ENCODE data around the gene RNF144B.
A peak's percentile ranks its signal among the peaks of the same experiment; 100 is the strongest.

RNF144B gene

DNA sequence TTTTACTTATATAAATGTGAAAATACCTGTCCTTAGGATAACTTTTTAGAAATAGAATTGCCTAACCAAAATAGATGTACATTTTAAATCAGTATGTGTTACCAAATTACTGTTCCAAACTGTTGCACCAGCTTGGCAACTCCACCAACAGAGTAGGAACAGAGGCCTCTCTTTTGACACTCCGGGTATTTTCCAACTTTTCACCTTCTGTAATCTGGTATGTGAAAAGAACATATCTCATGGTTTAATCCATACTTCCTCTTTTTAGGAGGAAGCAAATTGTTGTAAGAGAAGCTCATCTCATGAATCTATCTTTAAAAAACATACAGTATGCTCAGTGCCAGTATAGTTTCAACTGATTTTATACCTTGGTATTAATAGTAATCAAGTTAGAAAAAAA lies 24.9 kb downstream of the RNF144B start:
- DNase-seq: no peak

DNA sequence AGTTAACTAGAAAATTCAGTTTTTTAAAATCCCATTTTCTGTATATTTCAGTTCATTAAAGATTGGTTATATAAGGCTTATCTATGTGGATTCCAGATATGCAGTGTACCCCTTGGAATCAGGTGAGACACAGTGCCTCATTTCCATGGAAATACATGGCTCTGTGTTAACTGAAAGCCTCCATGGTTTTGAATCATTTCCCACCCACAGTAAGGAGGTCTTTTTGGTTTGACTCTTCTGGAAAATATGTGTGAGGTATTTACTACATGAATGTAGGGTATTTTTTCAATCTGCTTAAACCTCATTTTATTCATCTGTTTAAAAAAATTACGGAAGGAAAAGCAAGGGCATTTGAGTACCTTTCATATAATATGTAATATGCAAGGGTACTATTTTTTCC lies 25.5 kb downstream of the RNF144B start:
- DNase-seq: no peak

DNA sequence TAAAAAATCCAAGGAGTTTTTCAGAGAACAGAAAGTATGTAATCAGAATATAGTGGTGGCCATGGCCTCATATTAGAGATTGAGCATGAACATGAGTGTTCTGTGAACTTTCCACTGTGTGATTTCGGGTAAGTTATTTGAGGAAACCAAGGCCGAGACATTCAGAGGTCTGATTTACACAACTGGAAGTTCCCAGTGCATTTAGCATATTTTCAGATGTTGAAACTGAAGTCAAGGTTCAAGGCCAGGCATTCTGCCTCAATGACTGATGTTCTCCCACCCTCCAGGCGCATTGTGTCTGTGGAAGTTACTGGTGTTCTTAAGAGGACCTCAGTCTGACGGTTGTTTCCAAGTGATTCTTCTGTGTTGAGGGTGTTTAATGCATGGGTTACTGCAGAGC lies 26.2 kb downstream of the RNF144B start:
- DNase-seq: no peak

DNA sequence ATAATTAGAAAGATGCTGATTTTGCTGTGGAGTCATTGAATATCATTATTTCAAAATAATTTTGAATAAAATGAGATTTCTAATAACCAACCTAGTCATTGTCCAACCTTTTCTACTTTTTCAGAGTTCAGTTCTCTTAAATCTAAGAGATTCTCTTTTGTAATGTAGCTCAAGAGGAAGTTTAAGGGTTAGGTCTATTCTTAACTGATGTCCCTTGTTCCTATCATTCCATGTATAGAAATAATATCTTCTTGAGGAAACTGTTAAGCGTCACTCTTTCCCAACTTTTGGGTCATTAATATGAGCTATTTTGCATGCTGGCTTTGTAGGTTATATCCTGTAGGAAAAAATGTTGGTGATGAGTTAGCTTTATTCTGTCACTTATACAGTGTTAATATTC lies 27.0 kb downstream of the RNF144B start:
- DNase-seq: no peak

DNA sequence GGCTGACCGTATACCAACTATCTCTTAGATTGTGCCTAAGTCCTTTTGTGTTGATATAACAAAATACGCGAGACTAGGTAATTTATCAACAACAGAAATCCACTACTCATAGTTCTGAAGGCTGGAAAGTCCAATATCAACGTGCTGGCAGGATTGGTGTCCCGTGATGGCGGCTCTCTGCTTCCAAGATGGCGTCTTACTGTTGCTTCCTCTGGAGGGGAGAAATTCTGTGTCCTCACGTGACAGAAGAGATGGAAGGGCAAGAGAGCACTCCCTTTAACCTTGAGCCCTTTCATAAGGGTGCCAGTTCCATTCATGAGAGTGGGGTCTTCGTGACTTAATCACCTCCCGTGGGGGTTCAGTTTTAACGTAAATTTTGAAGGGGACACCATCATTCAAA lies 28.1 kb downstream of the RNF144B start:
- no peak for DNase-seq

DNA sequence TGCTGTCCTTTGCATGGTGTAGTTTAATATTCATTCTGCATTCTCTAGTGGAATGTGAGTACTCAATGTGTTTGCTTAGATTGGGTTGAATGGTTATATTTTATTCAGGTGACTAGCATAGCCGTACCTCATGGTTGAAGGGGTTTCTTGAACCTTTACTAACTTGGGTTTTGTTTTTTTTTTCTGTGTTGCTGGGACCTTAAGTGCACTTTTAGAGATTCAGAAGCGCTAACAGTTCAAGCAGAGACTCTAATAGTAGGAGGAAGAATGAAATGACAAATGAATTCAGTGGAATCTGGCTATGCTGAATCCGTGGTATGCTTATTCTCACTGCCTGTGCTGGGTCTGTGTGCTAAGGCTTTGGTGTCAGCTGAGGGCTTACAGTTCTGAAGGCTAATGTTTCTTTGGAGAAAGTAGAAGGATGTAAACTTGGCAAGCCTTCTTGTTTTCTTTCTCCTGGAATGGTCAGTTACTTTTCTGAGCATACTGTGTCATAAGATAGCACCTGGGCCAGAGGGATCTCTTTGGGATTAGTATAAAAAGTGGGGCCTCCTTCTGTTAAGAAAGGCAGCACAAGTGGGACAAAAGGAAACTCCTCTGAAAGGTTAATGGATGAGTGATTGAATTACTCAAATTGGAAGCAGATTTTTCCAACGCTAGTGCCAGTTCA lies 28.7 kb downstream of the RNF144B start:
- DNase-seq: no peak

DNA sequence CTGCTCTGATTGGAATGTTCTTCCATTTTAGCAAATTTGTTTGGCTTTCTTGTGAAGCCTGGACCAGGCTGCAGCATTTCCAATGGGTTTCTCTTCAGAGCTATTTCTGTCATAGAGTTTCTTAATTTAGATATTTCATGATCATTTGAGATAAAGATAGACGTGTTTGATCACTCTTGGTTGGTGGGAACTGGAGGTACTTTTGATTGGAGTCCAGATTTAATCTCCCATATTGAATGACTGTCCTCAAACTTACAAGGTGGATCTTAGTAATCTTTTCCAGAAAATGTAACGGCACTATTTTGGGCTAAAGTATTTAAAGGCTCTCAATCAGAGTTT lies 29.2 kb downstream of the RNF144B start:
- no peak for DNase-seq

DNA sequence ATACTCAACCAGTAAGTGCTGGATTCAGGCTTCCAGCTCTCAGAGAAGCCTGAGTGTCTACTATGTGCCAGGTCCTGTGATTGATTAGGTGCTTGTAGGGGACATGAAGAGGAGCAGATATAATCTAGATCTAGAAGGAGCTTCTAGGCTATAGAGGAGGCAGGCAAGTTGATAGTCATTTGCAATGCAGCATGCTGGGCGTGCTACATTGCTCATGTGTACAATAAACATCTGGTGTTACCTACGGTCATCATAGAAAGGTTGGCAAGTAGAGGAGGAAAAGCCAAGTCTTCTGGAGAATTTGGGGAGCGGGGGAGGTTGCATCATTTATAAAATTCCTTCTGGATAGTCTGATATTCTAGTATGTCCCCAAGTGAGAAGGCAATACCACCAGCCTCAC lies 33.2 kb downstream of the RNF144B start:
- DNase-seq: no peak

DNA sequence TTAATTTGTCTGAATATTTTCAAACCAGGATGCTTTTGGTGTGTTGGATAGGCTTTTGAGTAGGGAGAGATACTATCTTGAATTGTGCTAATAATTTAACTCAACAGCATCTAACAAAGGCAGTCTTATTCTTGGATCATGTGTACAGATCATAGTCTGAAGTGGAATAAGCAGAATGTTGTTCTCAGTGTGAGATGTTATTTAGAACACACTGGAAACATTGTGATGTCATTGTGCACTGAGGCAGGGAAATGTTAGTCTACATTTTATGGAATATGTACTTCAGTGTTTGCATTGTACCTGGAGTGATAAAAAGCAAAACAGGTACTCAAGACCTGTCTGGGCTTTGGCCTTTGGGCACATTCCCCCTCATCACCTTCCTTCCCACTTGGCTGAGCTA lies 35.0 kb downstream of the RNF144B start:
- no peak for DNase-seq

DNA sequence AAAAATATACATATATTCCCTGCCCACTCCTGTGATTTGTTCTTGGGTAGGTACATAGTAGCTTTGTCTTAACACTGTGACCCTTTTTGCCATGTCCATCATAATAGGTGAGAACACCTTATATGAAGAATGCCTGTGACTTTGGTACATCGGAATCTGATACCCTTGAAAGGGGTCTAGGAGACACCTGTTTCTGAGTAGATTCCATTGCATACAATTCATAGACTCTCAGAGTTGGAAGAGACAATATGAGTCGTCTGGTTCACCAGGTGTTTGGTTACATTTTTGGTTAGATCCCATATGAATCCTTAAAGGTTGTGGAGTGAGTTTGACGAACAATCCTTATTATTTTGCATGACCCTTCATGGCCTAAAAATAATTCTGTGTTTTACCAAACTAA lies 36.3 kb downstream of the RNF144B start:
- no peak for DNase-seq

DNA sequence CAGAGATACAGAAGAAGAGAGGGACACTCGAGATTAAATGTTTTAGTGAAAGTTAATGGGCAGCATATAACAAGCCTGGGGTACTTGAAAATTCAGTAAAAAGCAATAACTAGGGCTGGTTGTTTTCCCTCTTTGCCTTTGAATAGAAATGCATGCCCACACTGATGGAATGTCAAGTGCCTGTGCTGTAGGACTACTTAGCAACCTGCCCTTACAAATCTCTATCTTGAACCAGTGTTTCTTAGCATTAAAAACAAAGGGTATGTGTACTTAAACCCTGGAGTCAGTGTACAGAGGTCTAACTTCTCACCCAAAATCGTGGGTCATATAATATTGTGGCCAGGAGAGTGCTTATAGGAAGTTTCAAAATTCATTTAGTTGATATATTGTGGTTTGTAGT lies 37.1 kb downstream of the RNF144B start:
- DNase-seq: no peak

DNA sequence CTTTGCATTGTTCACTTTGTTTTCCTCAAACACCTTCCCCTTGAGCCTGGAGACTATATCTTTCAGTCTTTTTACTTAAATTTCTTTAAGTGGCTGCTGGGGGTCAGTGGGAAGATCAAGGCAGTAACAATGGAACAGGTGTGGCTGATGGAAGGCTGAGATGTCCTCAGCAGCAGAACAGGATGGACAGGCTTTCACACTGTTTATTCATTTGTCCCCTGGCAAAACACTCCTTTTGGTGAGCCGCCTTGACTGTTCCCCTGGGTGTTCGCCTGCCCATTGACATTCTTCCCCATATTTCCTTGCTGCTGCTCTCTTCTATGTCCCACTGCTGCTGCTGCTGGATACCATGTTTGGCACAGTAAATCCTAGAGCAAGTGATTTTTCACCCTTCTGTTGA lies 38.1 kb downstream of the RNF144B start:
- no peak for DNase-seq

DNA sequence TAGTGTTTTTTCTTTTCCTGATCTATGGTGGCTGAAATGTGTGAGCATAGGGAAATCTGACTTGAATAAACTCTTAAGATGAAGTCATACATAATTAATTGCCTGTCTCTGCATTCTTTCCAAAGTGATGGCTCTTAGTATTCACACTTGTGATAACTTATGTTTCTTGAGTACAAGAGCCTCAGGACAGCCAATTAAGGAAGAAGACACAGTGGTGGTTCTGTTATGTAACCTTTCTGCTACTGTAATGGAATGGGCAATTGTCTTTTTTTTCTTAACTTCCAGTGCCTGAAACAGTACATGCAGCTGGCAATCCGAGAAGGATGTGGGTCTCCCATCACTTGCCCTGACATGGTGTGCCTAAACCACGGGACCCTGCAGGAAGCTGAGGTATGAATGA lies 40.1 kb downstream of the RNF144B start:
- no peak for DNase-seq

DNA sequence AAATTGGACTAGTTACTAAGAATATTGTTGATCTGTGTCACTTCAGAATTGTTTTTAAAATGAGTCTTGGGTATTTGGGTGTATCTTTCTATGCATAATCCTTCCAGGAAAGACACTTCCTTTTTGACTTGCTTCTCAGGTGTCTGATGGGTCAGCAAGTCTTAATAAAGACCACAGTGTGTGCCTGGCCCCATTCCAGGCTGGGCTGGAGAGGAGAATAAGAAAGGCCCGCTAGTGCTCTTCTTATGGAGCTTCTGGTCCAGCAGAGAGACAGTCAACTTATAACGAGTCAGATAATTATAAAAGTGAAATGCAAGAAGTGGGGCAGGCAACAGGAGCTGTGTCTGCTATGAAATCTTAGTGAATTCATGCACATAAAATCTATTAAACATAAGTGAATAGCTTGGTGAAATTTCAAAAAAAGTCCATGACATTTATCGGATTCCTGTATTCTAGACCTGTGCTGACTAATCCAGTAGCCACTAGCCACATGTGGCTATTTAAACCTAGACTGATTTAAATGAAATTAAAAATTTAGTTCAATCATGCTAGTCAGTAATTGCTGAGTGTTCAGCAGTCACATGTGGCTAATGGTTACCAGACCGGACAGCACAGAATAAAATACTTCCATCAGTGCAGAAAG lies 42.6 kb downstream of the RNF144B start:
- DNase-seq: no peak

DNA sequence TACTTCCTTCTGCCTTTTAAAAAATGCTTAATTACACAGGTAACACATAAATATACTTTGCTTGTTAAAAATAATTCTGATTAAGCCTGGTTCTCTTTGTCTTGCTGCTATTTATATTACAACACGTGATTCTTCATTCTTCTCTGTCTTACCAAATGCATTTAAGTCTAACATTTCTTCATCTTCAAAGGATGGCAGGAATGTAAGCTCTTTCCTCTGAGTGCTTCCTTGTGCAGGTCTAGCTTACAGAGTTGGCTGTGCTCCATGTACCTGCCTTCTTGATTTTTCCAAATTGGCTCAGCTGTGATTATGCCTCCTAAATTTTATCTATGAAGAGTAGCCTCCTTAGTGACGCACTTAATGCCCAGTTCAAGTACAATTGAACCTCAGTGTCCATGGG lies 44.4 kb downstream of the RNF144B start:
- no peak for DNase-seq

DNA sequence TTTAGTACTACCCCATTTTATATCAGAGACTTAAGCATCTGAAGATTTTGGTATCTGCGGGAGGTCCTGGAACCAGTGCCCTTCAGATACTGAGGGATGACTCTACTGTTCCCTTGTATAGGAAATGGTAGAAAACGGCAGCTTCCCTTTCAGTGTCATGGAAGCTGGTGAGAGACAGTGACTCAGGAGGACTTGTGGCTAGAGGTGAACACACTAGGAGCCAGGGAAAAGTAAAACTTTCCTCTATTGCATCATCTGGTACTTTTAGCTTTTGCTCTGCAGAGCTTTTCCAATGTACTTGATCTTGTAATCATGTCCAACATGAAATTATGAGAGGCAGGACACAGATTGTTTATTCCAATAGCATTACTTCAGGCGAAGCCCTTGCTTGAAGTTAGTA lies 45.0 kb downstream of the RNF144B start:
- DNase-seq: no peak

DNA sequence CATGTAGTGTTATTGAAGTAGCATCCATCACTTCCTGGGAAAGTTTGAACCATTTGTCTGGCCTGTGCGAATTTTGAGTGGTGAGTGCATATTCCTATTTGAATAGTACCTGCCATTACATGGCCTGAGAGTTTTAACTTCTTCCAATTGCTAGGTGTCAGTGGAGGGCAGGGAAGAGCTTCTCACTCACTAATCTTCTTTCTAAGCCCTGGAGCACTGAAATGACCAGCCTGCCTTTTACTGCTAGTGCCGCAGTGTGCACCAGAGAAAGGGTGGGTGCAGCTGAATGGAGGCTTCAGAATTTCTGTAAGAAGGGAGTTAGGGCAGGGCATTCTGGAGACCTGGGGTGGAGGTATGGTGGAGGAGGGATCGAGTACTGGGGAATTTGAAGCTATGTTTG lies 45.5 kb downstream of the RNF144B start:
- no peak for DNase-seq

DNA sequence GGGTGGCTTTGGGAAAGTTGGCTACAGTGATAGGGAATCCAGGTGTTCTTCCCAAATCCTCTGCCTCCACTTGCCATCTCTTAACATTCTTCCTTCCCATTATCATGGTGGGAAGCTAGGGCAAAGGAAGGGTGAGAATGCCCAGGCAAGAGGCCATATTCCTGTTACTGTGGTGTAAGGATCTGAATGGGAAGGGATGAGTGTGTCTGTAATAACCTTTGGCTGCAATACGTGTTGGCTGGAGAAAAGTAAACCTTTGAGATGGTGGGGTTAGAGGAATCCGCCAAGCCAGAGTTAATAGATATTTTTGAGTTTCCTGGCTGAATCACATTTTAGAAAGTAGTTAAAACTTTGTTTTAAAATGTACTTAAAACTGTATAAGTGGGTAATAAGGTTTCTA lies 45.9 kb downstream of the RNF144B start:
- DNase-seq: no peak

DNA sequence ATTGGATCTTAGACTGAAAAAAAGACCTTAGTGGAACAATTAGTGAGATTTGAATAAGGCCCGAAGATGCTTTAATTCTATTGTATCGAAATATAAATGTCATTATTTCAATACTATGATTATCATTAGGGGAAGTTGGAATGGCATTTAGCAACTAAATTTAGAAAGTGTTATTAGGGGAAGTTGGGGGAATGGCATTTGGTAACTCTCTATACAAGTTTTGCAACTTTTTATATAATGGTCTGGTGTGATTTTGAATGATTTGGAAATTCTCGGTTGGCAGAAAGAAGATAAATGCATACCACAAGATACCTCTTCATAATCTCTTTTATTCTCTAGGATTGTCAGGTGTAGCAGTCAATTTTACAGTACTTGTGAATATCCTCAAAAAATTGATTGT lies 49.2 kb downstream of the RNF144B start:
- no peak for DNase-seq

DNA sequence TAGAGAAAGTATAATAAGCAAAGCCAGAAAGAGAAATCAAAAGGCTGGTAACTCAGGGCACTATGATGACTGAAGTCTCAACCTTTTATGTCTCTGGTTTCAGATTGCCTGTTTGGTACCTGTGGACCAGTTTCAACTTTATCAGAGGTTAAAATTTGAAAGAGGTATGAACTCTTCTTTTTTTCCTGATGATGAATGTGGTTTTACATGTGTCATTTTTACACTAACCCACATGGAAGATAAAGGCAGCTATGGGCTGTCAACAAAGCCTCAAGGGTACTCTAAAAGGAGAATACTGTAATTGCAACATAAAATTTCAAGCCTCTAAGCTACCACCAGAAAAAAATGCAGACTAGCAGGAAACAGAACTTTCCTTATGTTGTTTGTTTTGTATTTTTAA lies 52.4 kb downstream of the RNF144B start:
- peak; percentile 20 for DNase-seq

DNA sequence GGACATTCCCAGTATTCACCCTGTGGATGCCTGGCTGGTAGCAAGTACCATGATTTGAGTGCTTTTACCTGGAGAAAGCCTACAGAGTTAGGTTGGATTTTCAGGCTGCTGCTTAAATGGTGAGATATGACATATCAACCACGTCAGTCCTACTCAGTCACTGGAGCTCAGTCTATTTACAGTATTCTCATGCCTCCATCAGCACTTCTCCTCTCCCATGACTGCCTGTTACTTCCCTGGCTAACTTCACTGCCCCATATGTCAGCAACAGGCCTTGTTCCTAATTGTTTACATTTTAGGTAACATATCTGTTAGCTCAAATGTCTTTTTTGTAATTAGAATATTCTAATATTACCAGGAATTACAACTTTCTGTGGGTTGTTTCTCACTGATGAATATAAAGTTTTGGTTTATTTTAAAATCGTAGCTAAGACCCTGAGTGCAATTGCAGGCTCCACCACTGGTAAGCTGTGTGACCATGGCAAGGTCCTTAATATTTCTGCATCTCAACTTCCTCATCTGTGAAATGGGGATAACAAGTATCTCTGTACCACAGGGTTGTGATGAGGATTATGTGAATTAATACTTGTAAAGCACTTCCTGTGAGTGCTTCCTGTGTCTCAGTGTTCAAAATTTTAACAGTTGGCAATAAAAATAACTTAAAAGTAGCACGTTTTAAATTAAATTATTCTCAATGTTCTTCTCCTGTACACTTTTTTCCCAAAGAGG lies 54.3 kb downstream of the RNF144B start:
- no peak for DNase-seq

DNA sequence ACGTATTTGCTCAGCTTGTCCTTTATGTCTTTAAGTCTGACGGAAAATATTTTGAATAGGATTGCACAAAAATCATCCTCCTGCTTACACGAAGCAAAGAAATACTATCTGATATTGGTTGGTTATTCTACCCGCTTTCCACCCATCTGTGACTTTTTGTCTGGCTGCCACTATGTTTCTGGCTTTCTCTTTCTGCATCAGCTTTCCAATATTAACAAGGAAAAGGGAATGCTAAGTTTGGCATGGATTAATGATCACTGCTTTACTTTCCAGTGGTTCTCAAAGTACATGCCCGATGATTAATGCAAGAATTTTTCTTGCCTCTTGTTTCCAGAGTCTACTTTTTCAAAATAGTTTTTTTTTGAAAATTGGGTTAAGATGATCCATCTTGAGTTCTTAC lies 57.0 kb downstream of the RNF144B start:
- no peak for DNase-seq

DNA sequence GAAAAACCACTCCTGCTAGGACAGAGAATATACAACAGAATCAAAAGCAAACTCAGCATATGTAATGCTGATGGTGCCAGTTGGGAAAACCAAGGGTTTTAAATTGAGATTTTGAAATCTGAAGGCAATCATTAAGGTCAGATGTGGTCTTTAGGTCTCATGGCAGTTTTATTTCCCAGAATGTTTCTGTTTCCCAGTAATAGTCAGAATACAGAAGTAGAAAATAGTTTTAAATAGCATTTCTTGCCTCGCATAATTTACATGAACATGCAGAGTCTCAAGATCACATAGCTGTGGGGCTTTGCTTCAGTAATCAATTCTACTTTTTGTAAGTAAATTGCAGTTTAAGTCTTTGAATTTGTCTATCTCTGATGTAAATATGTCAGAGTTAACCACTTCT lies 58.1 kb downstream of the RNF144B start:
- no peak for DNase-seq

DNA sequence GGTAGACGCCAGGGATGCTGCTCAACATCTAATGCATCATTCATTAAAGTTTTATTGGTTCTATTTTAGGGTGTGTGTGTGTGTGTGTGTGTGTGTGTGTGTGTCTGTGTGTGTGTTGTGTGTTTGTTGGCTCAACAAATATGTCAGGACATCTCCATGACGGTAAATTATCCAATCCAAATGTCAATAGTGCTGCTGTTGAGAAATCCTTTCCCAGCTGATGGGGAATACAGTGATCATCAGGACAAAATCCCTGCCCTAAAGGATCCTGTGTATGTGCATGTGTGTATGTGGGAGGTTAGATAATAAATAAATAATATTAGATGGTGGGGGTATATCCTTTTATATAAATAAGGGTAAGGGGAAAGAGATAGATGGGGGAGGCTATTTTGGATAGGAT lies 59.6 kb downstream of the RNF144B start:
- no peak for DNase-seq

DNA sequence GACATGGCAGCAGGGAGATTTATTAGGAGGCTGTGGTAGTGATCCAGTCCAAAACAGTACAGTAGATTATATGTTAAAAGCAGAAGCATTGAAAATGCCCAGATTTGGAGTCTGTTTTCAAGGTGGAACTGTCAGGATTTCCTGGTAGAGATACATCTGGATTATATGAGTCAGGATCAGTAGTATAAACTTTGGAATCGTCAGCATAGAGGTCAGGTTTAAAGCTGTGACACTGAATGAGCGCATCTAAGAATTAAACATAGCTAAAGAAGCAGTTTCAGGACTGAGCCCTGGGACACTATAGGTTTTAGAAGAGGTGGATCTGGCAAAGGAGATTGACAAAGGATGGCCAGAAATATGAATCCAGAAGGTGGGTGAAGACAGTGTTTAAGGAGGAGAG lies 60.4 kb downstream of the RNF144B start:
- no peak for DNase-seq

All from activated CD4-positive, alpha-beta T cell treated with anti-CD3 and anti-CD28 coated beads, Interleukin-10, Interleukin-2, amounts not matched to agents 100 ng/mL and 50 ng/mL, durations not matched to agents 16 hours and 8 hours (primary cell).